HepG2 (cell line): ENCODE measurements around the gene MS4A3. TPM values are rescaled to one million over a fixed set of nuclear protein-coding genes. Genes with fewer than 3 reads are reported as not detected.
A peak's percentile ranks its signal among the peaks of the same experiment; 100 is the strongest.

Experiments
- ADNP ChIP-seq: sonication (generic); formaldehyde crosslinking; IDR thresholded peaks from 2 replicates; pipeline ENCODE4 v1.4.0; 2020; ENCODE audit warnings: missing genetic modification reagents
- HMGXB4 ChIP-seq, 2 experiments: sonication (generic) in 1 of 2; formaldehyde crosslinking in 1 of 2; IDR thresholded peaks; 2 replicates each; pipeline versions ENCODE4 v1.4.0 to v1.6.1; 2018 to 2020; ENCODE audit warnings: missing genetic modification reagents in 2 of 2, borderline replicate concordance in 1 of 2, low read depth in 1 of 2, mild to moderate bottlenecking in 1 of 2, missing biosample characterization in 1 of 2
- HNF4G ChIP-seq, 2 experiments: sonication (generic) in 1 of 2; formaldehyde crosslinking in 1 of 2; IDR thresholded peaks; 2 replicates each; pipeline versions ENCODE4 v1.4.0 to v1.6.1; 2011 to 2020; ENCODE audit warnings: borderline replicate concordance in 2 of 2, low read depth in 2 of 2, mild to moderate bottlenecking in 2 of 2, low read length in 1 of 2, missing genetic modification reagents in 1 of 2, moderate library complexity in 1 of 2
- MIER3 ChIP-seq: IDR thresholded peaks from 2 replicates; pipeline ENCODE4 v1.6.1; 2016; ENCODE audit warnings: missing compliant biosample characterization, borderline replicate concordance
- NCOA2 ChIP-seq: sonication (generic); formaldehyde crosslinking; IDR thresholded peaks from 2 replicates; pipeline ENCODE4 v1.8.0; 2022; ENCODE audit warnings: inconsistent platforms
- PHF8 ChIP-seq: sonication (generic); formaldehyde crosslinking; IDR thresholded peaks from 2 replicates; pipeline ENCODE4 v1.5.0; 2020; ENCODE audit warnings: missing genetic modification reagents
- PRDM10 ChIP-seq: sonication (generic); formaldehyde crosslinking; IDR thresholded peaks from 2 replicates; pipeline ENCODE4 v1.4.0; 2020; ENCODE audit warnings: low read depth, missing genetic modification reagents
- RCOR2 ChIP-seq: IDR thresholded peaks from 2 replicates; pipeline ENCODE4 v1.6.1; 2016; ENCODE audit warnings: missing biosample characterization, missing genetic modification reagents
- SOX6 ChIP-seq, 2 experiments: fragments of 450-650 bp in 1 of 2; sonication (generic) in 1 of 2; formaldehyde crosslinking in 1 of 2; IDR thresholded peaks; 2 replicates each; pipeline versions ENCODE4 v1.4.0 to v1.6.1; 2017 to 2020; ENCODE audit warnings: antibody characterized with exemption in 1 of 2, mild to moderate bottlenecking in 1 of 2, missing genetic modification reagents in 1 of 2
- ZBTB25 ChIP-seq: IDR thresholded peaks from 2 replicates; pipeline ENCODE4 v1.6.1; 2018; ENCODE audit warnings: missing genetic modification reagents
- ZBTB39 ChIP-seq: sonication (generic); formaldehyde crosslinking; IDR thresholded peaks from 2 replicates; pipeline ENCODE4 v1.5.0; 2020; ENCODE audit warnings: missing genetic modification reagents
- ZBTB44 ChIP-seq: sonication (generic); formaldehyde crosslinking; IDR thresholded peaks from 2 replicates; pipeline ENCODE4 v1.4.0; 2020; ENCODE audit warnings: missing genetic modification reagents
- ZFP36 ChIP-seq: fragments of 150-350 bp; IDR thresholded peaks from 2 replicates; pipeline ENCODE4 v1.6.1; 2018; ENCODE audit warnings: borderline replicate concordance, low read length, low read depth; ENCODE audit not compliant: partially characterized antibody
- ZNF451 ChIP-seq: sonication (generic); formaldehyde crosslinking; IDR thresholded peaks from 2 replicates; pipeline ENCODE4 v1.5.0; 2020; ENCODE audit warnings: mild to moderate bottlenecking, missing genetic modification reagents
- ZNF749 ChIP-seq: sonication (generic); formaldehyde crosslinking; IDR thresholded peaks from 2 replicates; pipeline ENCODE4 v1.8.0; 2022; ENCODE audit warnings: mild to moderate bottlenecking, missing genetic modification reagents, moderate library complexity, borderline replicate concordance
- polyA plus RNA-seq, 8 experiments: library from polyadenylated mRNA; depleted of rRNA in 3 of 8; stranded (reverse) in 7 of 8; unstranded in 1 of 8; fragments of >200 nt; fragmentation: Illumina TruSeq in 4 of 8; extraction: Trizol in 4 of 8; gene quantifications; 2 replicates each; pipeline versions ENCODE4 v1.2.1 to v1.2.3, GENCODE V29; 2011 to 2016; ENCODE audit warnings: low read depth in 4 of 8, missing spikeins in 1 of 8, mixed read lengths in 1 of 8; ENCODE audit not compliant: insufficient read depth in 1 of 8
- total RNA-seq, 5 experiments: library from RNA; depleted of rRNA; stranded (reverse); fragments of >200 nt; fragmentation: Illumina TruSeq; extraction: Trizol; gene quantifications; 2 replicates each; pipeline ENCODE4 v1.2.3, GENCODE V29; 2016; ENCODE audit warnings: low read depth in 1 of 5

The MS4A3 gene
- total and polyA plus RNA-seq, 2 of the 13 experiments (the other 11 are each of a cell fraction or from before 2014, with no cell fraction given), result not detected

GRCh38 chr11:60098508-60098907, 42.0 kb downstream of the MS4A3 start (continued):
- TF ChIP-seq ZBTB44 (CRISPR knock-in tag), result no peak
- no peak for TF ChIP-seq PHF8 (CRISPR knock-in tag)
- 0 out of 2 replicates have a peak, but pooled peaks have one; percentile 23 for TF ChIP-seq RCOR2
- no peak for TF ChIP-seq ZNF749 (CRISPR knock-in tag)
- TF ChIP-seq MIER3, result 0 out of 2 replicates have a peak, but pooled peaks have one; percentile 21
- no peak for TF ChIP-seq ADNP
- no peak for TF ChIP-seq ZFP36
- TF ChIP-seq SOX6 (IDR thresholded peaks at IDR 0.05), result no peak
- peak; percentile 92 for TF ChIP-seq SOX6 (CRISPR knock-in tag; IDR thresholded peaks at IDR 0.05)
- TF ChIP-seq ZBTB39 (CRISPR knock-in tag), result no peak
- no peak for TF ChIP-seq HNF4G (IDR thresholded peaks at IDR 0.05; ENCODE audit: borderline replicate concordance, low read depth, low read length)
- TF ChIP-seq HNF4G (CRISPR knock-in tag; IDR thresholded peaks at IDR 0.05; ENCODE audit: borderline replicate concordance, low read depth), result no peak
- no peak for TF ChIP-seq HMGXB4 (CRISPR knock-in tag; IDR thresholded peaks at IDR 0.05; ENCODE audit: borderline replicate concordance in 1 of 2, low read depth in 1 of 2)
- no peak for TF ChIP-seq ZNF451
- TF ChIP-seq PRDM10 (CRISPR knock-in tag), result no peak
- TF ChIP-seq NCOA2 (CRISPR knock-in tag), result peak; percentile 61; the same call in 1 of the 2 replicates
- TF ChIP-seq ZBTB25 (CRISPR knock-in tag), result no peak
